ENCODE measurements around the gene ELL.
A peak's percentile ranks its signal among the peaks of the same experiment; 100 is the strongest.

DNA sequence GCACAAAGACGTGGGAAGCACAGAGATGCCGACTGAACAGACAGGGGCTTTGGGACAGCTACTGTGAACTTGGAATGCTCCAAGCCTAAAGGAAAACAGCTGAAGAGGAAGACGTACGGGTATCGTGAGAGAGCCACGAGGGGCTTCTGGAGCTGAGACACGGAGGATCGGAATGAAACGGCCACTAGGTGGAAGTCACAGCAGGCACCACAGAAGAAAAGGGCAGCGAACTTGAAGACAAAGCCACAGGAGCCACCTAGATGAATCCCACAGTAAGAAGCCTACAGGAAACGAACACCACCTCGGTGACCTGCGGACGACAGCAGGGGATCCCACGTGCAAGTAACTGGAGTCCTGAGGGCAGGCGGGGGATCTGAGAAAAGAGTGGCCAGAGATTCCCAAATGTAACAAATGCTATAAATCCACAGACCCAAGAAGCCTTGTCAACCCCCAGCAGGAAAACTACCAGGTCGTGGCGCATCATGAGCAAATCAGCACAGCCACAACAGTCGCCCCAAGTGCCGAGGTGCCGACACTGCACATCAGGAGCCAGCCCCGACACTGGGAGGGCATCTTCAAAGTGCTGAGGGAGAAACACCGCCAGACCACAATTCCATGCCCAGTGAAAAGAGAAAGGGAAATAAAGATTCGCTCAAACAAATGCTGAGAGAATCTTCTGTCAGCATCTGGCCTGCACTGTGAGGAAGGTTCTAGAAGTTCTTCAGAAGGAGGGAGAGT is 44.7 kb downstream of the ELL start:
- TF ChIP-seq, protein P1, sequence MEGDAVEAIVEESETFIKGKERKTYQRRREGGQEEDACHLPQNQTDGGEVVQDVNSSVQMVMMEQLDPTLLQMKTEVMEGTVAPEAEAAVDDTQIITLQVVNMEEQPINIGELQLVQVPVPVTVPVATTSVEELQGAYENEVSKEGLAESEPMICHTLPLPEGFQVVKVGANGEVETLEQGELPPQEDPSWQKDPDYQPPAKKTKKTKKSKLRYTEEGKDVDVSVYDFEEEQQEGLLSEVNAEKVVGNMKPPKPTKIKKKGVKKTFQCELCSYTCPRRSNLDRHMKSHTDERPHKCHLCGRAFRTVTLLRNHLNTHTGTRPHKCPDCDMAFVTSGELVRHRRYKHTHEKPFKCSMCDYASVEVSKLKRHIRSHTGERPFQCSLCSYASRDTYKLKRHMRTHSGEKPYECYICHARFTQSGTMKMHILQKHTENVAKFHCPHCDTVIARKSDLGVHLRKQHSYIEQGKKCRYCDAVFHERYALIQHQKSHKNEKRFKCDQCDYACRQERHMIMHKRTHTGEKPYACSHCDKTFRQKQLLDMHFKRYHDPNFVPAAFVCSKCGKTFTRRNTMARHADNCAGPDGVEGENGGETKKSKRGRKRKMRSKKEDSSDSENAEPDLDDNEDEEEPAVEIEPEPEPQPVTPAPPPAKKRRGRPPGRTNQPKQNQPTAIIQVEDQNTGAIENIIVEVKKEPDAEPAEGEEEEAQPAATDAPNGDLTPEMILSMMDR (IDR thresholded peaks at IDR 0.05) = peak in 1 of 6 experiments; percentile 5
- TF ChIP-seq POLR2A (IDR thresholded peaks at IDR 0.05) = no peak

Data from esophagus squamous epithelium (tissue), 4 donors.